HG02571 (cell line): ENCODE results near the gene KLK13.

Experiments used
- ATAC-seq: cut with Tn5 transposase; IDR thresholded peaks from one replicate; pipeline ENCODE4 v1.9.1; 2021; ENCODE audit warnings: mild to moderate bottlenecking, moderate library complexity; ENCODE audit not compliant: unreplicated experiment

Gene KLK13, protein sequence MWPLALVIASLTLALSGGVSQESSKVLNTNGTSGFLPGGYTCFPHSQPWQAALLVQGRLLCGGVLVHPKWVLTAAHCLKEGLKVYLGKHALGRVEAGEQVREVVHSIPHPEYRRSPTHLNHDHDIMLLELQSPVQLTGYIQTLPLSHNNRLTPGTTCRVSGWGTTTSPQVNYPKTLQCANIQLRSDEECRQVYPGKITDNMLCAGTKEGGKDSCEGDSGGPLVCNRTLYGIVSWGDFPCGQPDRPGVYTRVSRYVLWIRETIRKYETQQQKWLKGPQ

DNA sequence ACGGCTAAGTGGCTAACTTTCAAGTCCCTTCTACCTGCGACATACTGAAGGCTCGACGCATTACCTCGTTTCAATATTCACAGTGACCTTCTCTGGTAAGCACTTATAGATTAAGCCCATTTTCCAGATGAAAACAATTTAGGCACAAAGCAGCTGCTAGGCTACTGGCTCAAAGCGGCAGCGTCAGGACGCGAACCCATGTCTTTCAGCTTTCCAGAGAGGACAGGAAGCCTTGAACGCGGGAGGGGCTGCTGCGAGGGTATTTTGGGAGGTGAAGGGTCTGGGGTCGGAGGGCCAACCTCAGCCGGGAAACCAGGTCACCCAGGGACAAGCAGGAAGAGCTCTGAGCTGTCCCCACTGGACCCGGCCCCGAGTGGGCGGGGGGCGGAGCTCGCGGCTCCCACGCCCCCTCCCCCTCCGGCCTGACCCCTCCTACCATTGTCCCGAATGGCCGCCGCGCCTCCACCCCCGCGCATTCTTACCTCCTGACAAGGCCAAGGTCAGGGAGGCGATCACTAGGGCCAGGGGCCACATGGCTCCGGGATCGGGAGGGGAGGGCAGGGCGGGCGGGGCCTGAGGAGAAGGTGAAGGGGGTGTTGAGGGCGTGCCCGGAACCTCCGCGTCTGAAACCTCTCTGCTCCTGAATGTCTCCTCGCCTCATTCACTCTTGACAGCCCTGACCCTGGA, at the start of gene KLK13:
KLK13 (minus strand) TSS at position 559 of the 687 bp plus-strand sequence; CDS start at position 534, 25 bp downstream.
- ATAC-seq = no peak

DNA sequence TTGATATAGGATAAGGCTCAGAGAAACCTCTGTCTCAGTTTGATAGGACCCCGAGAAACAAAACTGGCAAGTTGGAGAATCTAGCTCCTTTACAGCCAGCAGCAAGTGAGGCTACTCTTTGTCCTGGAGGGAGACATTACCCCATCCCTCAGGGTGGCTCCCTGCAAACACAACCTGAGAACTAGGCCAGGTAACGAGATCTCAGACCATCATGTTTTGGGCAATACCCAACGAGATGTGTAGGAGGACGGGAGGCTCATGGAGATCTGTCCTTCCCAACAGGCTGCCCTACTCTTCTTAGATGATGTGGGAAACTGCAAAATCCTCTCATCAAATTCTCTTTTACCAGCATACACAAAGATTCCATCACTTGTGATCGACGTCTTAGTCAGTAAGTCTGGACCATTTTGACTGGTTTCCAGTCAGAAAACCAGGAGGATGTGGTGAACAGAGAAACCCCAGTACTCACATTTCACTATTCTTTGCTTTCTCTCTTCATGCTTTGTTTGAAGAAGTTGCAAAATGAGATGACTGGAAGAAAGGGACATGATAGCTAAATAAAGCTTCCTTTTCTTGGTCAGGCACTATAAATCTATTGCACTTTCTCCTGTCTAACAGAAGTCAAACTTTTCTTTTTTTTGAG, 49.3 kb upstream of the KLK13 start:
- ATAC-seq = no peak

DNA sequence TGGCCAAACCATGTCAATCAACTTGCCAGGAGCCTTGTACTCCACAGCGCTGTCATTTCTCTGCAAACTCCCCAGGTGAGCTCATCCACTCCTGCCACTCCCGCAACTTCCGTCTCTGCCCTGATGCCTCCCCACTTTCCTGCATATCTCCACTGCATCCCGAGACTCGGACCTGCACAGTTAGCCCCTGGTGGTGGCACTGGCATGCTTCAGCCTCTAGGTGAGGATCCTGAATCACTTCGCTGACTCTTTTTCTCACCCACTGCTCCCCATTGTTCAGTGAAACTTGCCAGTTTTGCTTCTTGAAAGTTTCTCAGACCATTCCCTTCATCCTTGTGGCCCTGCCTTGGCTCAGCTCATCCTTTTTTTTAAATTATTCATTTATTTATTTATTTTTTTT, 46.7 kb upstream of the KLK13 start:
- ATAC-seq = no peak

DNA sequence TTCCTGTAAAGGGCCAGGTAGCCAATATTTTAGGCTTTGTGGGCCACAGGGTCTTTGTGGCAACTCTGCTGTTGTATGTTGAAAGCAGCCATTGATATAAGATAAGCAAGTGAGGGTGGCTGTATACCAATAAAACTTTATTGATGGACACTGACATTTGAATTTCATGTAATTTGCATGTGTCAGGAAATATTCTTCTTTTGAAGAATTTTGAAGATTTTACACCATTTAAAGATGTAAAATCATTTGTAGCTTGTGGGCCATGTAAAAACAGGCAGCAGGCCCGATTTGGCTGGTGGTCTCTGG, 45.7 kb upstream of the KLK13 start:
- no peak for ATAC-seq

DNA sequence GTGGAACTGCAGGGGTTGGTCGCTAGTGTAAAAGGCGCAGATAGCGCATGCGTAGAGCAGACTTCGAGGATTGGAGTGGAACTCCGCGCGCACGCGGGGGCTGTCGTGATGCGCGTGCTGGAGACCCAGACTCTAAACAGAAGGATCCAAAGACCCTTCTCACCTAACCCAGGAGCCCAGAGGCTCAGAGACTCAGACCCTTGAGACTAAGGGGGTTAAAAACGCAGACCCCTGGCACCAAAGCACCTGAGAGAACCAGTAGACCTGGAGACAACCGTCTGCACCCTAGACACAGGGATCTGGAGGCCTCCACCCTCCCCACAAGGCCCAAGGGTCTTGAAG, 43.9 kb upstream of the KLK13 start:
- peak; percentile 28 for ATAC-seq

DNA sequence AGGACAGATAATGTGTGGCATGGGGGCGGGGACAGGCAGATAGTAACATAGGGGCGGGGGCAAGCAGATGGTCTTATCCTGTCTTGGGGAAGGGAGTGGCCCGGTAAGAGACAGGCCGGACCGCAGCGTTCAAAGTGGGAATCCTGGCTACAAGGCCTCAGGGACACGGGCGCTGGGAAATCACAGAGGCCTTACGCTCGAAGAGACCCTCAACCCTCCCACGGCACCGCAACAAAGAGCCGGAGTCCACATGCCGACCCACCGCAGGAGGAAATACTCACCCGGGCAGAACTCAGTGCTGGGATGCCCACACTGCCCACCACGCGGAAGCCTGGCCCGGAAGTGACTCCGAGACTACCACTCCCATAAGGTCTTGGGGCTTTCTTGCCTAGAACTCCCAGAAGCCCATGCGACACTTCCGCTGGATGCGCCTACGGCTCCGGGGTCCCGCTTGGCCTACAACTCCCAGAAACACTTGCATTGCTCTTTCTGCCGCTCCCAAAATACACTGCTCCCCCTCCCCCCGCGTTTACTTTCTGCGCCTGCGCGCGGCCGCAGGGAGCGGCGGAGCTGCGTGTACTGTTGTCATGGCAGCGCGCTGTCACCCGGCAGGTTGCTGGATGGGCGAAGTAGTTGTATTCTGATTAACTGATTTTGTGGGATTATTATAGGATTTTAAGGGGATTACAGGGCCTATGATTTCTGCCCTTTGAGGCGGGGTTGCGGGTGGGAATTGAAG, 43.3 kb upstream of the KLK13 start, which contains the start of gene CTU1:
CTU1 (minus strand) TSS at position 344 of the 739 bp plus-strand sequence. CDS start 3,840 bp downstream, outside the sequence.
- peak; percentile 93 for ATAC-seq

DNA sequence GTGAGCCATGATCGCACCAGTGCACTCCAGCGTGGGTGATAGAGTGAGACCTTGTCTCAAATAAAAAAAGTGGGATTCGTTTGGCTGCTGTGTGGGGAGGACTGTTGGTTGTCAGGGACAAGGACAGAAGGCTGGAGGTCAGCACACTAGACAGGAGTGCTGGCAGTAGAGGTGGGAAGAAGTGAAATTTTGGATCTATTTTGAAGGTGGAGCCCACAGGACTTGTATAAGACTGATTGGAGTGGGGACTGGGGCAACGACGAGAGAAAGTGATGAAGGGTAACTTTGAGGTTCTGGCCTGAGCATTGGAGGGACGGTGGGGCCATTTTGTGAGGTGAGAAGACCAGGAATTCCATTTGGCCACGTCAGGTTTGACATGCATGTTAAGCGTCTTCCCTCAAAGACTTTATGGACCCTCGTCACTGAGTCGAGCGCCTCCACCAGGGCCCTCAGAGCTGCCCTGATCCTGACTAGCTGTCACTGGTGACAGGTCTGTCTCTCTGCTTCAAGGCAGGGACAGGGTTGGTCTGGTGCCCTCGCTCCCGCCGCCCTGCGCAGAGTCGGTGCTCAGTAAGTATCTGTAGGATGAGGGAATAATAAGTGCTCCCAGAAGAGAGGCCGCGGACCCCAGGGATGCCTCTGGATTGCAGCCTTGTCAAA, 42.6 kb upstream of the KLK13 start:
- no peak for ATAC-seq

DNA sequence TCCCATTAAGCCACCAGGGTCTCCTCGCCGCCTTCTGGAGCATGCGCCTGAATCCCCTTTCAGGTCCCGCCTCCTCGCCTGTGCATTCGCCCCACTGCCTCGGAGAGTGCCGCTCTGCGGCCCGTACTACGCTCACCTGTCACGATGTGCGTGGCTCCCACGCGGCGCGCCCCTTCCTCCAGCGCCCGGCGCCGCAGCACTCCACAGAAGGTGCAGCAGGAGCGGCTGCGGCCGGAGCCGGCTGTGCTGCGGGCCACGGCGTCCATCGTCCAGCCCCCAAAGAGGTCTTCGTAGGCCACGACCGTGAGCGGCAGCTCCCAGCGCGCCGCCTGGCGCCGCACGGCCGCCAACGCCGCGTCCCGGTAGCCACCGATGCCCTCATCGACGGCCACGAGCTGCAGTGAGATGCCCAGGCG, 39.0 kb upstream of the KLK13 start:
- no peak for ATAC-seq

DNA sequence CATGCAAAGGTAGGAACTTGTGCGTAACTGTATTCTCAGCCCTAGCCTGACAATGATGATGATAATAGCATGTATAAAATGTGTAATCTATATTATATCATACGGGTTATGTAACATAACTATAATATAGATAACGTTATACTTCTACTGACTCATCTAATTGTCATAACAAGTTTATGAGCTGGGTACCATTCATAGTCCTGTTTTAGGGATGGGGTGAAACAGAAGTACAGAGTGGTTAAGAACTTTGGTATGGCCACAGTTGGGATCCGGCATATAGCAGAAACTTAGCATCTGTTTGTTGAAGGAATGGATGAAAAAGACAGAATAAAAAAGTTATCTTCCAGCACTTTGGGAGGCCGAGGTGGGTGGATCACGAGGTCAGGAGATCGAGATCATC, 38.1 kb upstream of the KLK13 start:
- no peak for ATAC-seq

DNA sequence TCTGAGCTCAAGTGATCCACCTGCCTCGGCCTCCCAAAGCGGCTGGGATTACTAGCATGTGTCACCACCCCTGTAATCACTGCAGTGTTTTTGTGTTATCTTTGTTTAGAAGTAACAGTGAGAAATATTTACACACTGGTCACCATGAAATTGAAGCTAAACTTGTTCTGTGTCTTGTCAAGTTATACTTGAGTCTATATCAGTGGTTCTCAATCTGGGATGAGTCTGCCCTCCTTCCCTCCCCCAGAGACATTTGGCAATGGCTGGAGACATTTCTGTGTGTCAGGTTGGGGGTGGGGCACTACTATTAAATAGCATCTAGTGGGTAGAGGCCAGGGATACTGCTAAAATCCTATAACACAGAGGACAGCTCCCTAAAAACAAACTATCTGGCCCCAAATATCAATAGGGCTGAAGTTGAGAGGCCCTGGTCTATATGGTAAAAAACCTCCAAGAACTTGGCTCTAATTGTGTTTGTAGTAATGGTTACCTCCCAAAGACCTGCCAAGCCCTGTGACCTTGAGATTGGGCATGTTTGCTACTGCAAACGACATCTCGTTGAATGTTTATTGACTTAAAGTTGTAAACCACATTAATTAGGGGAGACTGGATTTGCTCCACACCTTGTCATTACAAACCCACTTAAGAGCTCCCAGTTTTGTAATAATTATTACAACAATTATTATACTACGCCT, 36.4 kb upstream of the KLK13 start:
- no peak for ATAC-seq

DNA sequence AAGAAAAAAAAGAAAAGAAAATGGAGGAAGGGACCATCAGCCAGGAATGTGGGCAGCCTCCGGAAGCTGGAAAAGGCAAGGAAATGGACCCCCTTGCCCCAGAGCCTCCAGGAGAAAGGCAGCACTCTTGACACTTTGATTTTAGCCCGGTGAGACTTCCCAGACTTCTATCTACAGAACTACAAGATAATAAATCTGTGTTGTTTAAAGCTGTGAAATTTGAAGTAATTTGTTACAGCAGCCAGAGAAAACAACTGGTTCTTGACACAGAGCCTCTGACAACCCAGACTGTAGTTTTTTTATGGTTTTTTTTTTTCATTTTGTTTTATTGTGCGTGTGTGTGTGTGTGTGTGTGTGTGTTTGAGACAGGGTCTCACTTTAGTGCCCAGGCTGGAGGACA, 35.7 kb upstream of the KLK13 start:
- no peak for ATAC-seq

DNA sequence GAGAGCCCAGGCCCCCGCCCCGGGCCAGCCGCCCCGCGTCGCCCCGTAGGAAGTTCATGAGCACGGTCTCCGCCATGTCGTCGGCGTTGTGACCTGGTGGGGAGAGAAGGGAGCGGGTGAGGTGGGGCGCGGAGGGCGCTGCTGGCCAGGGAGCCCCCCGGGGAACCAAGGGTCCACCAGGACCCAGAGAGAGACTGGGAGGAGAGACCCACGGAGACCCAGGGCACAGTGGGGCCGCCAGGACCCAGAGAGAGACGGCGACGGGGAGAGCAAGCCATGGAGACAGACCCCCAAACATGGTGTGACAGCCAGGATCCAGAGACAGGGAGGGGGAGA, 34.1 kb upstream of the KLK13 start:
- no peak for ATAC-seq

DNA sequence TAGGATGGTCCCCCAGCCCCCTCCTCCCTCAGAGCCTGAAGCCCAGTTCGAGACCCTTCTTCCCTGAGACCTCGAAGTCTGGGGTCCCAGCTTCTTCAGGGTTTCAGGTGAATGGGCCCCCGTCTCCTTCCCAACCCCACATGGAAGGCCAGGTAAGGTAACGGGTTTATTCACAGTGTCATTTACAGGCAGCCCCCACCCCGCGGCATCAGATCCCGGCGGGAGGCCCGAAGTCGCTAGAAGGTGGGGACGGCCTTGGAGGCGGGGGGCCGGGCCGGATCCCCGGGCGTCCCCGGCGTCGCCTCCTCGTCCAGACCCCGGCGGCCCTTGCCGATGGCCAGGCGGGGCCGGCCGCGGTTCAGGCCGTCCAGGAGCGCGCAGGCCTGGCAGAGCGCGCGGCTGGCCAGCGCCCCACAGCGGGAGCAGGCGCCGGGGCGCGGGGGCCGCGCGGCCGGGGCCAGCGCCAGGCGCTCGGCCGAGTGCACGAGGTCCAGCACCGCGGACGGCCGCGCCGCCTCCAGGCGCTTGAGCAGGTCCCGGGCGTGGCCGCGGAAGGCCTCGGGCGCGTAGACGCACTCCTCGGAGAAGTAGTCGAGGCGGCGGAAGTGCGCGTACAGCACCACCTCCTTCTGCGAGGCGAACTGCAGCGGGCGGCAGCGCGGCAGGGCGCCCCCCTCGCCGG, 33.6 kb upstream of the KLK13 start:
- ATAC-seq = no peak

DNA sequence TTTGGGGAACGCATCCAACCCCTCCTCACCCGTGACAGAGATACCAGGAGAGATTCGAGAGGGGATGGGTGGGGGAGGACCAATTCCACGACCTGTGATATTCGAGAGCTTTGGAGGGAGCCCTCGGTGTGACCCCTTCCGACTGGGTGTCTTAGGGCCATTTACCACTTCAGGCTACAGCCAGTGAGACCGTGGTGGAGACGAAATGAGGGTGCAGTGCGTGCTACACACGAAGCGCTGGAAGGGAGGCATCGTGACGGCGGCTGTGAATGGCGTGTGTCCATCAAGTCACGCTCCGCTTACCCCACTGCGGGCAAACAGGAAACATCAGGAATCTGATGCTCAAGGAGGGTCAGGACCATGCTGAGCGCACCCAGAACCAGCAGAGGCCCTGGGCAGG, 32.9 kb upstream of the KLK13 start:
- ATAC-seq = no peak

DNA sequence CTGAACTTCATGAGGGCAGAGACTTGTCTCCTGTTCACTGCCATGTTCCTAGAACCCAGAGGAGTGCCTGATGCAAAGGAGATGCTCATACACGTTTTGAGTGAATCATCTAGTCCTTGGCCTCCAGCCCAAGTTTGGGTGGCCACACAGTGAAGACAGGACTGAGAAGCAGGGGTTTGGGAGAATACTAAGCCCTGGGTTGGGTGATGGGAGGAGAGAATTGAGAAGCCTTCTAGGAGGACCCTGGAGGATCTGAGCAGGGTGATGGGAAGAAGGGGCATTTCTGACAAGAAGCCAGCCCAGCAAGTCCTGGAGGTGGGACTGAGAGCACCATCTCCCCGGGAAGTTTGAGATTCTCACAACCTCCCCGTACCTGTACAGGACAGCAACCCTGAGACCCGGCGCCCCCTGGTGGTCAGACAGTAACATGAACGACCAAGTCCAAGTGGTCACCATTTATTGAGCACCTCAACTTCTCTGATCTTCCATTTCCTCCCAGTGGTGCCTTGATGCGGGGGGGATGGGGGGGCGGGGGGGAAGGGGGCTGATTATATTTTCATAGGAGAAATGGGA, 32.4 kb upstream of the KLK13 start:
- no peak for ATAC-seq

DNA sequence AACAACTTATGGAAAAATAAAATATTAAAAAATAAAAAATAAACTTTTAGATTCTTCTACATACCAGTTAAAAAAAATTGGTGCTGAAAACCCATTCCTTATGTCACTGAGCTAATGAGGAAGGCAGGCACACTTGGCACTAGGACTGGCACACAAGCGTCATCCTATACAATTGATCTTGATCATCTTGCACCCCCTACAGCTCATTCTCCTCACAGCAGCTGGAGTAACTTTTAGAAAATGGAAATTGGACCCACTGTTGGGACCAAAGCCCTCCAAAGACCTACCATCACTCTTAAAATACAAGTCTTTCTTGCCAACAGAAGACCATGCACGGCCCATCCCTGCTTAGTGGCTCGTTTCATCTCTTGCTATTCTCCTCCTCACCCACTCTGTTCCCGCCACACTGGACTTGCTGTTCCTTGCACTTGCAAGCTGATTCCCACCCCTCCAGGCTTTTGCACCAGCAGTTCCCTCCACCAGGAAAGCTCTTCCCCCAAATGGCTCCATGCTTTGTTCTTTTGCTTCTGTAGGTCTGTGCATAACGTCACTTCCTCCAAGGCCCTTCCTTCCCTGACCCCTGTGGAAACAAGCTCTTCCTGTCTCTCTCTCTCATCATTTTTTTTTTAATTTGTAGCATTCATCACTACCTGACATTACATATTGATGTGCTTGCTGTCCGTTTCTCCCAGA, 31.7 kb upstream of the KLK13 start:
- ATAC-seq = no peak

DNA sequence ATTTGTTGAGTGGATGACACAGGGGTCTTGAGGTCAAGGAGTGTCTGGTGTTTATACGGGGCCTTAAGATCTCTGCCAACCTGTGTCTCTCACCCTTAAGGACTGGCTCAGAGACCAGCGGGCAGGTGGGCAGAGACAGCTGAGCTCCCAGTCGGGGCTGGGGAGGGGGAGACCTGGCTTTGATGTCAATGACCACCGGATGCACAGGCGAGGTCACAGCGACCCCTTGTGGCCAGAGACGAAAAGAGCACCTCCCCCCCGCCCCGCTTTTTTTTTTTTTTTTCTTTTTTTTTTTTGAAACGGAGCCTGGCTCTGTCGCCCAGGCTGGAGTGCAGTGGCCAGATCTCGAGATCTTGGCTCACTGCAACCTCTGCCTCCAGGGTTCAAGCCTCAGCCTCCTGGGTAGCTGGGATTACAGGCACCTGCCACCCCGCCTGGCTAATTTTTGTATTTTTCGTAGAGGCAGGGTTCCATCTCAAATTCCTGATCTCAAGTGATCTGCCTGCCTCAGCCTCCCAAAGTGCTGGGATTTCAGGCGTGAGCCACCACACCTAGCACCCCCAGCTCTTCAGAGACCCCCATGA, 29.9 kb upstream of the KLK13 start:
- no peak for ATAC-seq

DNA sequence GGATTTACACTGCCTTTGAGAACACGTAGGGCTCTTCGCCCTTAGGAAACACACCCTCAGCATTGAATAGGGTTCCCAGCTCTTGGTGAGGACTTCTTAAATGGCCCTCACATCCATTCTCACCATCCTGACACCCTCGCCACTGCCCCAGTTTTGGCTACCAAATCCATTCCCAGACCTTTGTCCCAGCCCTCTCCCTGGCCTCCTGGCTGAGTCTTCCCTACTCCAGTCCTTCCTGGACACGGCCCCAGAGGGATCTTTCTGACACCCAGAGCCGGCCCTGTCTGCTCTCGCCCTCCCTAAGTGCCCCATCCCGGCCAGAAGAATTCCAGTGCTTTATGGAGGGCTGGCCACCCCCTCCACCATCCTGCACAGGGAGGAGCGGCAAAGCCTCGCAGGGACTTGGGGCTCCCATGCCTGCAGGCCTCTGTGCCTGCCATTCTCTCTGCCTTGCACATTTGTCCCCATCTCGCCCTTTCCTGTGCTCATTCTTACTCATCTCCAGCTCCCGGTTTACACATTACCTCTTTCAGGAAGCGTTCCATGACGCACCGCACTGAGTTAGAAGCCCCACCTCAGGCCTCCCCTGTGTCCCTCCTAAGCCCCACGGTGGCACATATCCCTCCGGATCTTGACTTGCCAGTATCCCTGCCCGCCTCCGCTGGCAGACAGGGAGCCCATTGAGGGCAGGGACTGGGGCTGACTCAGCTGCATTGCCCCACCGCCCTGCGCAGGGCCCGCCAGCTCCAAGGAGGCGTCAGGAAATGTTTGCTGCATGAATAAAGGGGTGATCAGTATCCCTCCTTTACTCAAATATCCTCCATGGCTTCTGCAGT, 28.8 kb upstream of the KLK13 start:
- no peak for ATAC-seq
